ENCODE data around the gene COL26A1.

DNA sequence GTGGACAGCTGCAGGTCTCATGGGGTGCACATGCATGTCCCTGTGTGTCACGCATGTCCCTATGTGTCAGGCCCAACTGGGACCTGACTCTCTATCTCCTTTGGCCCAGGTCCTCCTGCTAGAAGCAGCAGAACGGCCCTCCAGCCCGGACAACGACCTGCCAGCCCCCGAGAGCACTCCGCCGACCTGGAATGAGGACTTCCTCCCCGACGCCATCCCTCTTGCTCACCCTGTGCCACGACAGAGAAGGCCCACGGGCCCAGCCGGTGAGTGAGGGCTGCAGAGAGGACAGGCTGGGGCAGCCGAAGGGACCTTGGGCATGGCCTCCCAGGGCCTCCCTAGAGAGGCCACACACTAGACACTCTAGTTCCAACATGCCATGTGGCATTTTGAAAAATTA, 177.1 kb downstream of the COL26A1 start:
- TF ChIP-seq, protein P1, sequence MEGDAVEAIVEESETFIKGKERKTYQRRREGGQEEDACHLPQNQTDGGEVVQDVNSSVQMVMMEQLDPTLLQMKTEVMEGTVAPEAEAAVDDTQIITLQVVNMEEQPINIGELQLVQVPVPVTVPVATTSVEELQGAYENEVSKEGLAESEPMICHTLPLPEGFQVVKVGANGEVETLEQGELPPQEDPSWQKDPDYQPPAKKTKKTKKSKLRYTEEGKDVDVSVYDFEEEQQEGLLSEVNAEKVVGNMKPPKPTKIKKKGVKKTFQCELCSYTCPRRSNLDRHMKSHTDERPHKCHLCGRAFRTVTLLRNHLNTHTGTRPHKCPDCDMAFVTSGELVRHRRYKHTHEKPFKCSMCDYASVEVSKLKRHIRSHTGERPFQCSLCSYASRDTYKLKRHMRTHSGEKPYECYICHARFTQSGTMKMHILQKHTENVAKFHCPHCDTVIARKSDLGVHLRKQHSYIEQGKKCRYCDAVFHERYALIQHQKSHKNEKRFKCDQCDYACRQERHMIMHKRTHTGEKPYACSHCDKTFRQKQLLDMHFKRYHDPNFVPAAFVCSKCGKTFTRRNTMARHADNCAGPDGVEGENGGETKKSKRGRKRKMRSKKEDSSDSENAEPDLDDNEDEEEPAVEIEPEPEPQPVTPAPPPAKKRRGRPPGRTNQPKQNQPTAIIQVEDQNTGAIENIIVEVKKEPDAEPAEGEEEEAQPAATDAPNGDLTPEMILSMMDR (IDR thresholded peaks at IDR 0.05), result no peak
- no peak for TF ChIP-seq POLR2AphosphoS5 (IDR thresholded peaks at IDR 0.05)
- TF ChIP-seq EP300 (IDR thresholded peaks at IDR 0.05), result no peak
- TF ChIP-seq POLR2A (IDR thresholded peaks at IDR 0.05), result no peak
